Neural progenitor cell (in vitro differentiated cells): ENCODE data around the gene CCDC117.

Source experiments
- CTCF ChIP-seq: fragments of 200-600 bp; sonication (generic); IDR thresholded peaks from 2 replicates; pipeline ENCODE4 v1.5.1; 2017; ENCODE audit warnings: antibody characterized with exemption, mild to moderate bottlenecking
- EZH2 ChIP-seq: fragments of 200-600 bp; sonication (generic); IDR thresholded peaks from 2 replicates; pipeline ENCODE4 v1.6.1; 2017; ENCODE audit warnings: antibody characterized with exemption, mild to moderate bottlenecking, moderate library complexity
- EZH2phosphoT487 ChIP-seq: fragments of 200-600 bp; sonication (generic); IDR thresholded peaks from 2 replicates; pipeline ENCODE4 v1.6.1; 2017; ENCODE audit warnings: antibody characterized with exemption

- no peak for TF ChIP-seq CTCF
- no peak for TF ChIP-seq EZH2
- TF ChIP-seq EZH2phosphoT487: no peak
Observed at GRCh38 chr22:28795071-28795693, 22.7 kb downstream of the CCDC117 start.
